HG02943 (cell line): ENCODE measurements around the gene MPV17L.
"Not testable (repeated sequence)": the region's sequence is repeated elsewhere in the genome, so short reads cannot be mapped to it uniquely, and the experiment has no call there.

ENCODE experiments used
- ATAC-seq: cut with Tn5 transposase; IDR thresholded peaks from one replicate; pipeline ENCODE4 v1.9.1; 2021; ENCODE audit warnings: mild to moderate bottlenecking, low read depth, moderate library complexity; ENCODE audit not compliant: unreplicated experiment

The MPV17L gene

DNA sequence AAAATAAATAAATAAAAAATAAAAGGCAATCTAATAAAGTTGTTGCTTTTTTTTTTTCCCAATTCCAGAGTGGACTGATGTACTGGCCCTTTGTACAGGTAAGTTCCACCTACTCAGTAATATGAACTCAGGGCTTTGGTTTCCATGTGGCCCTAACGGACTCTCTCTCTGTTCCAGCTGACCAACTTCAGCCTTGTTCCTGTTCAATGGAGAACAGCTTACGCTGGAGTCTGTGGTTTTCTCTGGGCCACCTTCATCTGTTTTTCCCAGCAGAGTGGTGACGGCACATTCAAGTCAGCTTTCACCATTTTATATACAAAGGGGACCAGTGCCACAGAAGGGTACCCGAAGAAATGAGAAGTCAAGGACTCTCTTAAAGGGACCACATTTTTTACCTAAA, 12.2 kb downstream of the MPV17L start:
- not testable (repeated sequence) for ATAC-seq

DNA sequence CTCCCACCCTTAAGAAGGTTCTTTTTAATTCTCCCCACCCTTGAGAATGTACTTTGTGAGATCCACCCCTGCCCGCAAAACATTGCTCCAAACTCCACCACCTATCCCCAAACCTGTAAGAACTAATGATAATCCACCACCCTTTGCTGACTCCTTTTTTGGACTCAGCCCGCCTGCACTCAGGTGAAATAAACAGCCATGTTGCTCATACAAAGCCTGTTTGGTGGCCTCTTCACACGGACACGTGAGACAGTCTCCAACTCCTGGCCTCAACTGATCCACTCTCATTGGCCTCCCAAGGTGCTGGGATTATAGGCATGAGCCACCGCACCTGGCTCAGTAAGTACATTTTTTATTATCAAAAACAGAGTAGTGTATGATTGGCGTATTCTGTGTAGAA, 13.9 kb downstream of the MPV17L start:
- ATAC-seq = not testable (repeated sequence)

DNA sequence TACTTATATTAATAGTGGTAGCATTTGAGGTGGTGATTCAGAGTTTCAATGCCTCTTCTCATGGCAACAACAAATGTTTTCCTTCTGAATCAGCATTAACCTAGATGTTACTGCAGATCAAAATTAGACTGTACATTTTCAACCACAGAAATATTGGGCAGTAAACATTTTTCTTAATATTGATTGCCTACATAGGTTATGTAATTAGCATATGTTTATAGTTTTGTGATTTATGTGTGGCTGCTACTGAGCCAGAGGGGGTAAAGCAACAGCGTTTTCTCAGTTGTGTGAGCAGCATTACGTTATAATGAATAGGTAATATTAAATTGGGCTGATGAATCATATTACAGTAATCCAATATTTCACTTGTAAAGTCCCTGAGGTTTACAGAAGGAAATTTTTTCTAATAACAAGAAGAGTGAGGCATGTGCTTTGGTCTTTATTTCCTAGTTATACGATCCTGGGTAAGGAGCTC, 20.0 kb downstream of the MPV17L start:
- no peak for ATAC-seq

DNA sequence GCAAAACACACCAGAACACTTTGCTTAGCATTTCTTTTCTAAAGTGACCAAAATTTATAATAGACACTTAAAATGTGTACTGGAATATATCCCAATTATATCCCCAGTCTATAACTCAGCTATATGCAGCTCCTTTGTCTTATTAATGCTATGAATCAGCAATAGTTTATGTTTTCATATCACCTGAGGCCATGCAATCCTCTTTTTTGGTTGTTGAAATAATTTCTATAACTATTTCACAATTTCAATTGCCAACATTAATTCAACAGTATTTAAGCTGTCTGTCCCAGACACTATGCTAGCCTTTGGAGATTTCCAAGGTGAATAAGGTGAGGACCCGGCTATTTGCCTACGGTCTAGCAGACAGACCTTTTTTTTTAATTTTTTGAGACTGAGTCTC, 21.6 kb downstream of the MPV17L start:
- no peak for ATAC-seq

DNA sequence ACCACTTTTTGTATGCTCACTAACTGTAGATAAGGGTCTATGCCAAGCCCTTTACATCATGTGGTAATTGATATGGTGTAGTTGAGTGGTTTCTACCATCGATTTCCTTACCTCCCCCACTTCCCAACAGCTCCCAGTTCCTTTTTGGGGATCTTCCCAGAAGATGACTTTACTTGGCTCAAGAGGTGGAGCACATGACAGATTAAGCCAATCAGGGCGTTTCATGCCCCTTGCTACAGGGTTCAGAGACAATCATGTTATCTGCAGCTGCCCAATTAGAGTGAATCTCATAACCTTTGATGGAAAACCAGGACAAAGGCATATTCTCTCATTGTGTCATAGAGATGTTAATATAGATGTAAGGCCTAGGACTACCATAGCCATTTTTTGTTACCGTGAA, 22.7 kb downstream of the MPV17L start:
- ATAC-seq = no peak

DNA sequence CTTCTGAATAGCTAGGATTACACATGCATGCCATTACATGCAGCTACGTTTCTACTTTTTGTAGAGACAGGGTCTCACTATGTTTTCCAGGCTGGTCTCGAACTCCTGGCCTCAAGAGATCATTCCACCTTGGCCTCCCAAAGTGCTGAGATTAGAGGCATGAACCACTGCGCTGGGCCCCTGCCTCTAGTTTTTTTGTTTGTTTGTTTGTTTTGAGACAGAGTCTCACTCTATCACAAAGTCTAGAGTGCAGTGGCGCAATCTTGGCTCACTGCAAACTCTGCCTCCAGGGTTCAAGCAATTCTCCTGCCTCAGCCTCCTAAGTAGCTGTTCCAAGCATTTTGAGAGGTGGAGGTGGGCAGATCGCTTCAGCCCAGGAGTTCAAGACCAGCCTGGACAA, 26.1 kb downstream of the MPV17L start:
- ATAC-seq = not testable (repeated sequence)

DNA sequence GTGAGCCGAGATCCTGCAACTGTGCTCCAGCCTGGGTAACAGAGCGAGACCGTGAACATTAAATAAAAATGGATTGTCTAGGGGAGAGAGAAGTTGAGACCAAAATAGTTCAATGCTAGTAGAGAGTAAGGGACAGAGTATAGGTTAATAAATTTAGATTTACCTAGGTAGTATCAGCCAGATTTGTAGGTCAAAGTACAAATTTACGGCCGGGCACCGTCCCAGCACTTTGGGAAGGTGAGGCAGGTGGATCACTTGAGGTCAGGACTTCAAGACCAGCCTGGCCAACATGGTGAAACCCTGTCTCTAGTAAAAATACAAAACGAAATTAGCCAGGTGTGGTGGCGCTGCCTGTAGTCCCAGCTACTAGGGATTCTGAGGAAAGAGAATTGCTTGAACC, 26.7 kb downstream of the MPV17L start:
- ATAC-seq = no peak

DNA sequence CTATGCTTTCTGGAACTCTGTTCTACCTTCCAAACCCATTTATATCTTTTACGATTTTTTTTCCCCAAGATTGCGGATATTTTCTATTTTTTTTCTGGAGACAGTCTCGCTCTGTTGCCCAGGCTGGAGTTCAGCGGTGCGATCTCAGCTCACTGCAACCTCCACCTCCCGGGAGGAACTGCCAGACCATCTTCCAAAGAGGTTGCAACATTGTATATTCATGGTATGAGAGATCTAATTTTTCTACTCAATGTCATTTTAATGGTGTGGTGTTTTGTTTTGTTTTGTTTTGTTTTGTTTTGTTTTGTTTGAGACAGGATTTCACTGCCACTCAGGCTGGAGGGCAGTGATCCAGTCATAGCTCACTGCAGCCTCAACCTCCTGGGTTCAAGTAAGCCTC, 30.3 kb downstream of the MPV17L start:
- no peak for ATAC-seq

DNA sequence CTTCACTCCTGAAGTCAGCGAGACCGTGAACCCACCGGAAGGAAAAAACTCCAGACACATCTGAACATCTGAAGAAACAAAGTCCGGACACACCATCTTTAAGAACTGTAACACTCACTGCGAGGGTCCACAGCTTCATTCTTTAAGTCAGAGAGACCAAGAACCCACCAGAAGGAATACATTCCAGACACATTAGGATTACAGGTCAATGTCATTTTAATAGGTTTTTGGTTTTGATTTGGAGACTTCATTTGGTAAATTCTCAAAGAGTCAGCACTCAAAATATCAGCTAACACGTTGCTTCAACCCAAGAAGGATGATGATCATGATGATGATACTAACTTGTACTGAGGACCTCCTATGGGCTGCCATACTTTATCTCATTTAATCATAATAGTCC, 31.2 kb downstream of the MPV17L start:
- no peak for ATAC-seq

DNA sequence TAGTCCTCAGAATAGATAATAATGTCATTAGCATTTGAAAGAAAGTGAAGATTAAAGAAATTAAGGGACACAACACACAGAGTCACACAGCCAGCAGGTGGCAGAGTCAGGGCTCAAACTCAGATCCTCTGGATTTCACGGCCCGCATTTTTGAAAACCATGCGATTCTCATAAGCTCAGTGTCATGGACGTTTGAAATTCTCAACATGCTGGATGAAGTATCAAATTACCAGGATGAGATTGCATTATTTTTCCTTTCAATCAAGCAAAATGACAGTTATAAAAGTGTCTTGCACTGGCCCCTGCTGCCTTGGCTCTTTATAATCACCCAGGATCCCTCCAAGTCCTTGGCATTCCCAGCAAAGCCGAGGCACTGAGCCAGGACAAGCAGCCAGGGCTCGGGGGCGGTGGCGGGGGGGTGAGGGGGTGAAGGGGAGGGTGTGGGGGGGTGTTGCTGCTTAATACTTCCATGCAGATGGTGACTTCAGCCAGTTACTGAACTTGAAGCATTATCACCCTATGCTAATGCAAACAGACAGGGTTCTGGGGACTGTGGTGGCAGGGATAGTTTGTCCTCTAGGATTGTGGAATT, 32.2 kb downstream of the MPV17L start:
- no peak for ATAC-seq

DNA sequence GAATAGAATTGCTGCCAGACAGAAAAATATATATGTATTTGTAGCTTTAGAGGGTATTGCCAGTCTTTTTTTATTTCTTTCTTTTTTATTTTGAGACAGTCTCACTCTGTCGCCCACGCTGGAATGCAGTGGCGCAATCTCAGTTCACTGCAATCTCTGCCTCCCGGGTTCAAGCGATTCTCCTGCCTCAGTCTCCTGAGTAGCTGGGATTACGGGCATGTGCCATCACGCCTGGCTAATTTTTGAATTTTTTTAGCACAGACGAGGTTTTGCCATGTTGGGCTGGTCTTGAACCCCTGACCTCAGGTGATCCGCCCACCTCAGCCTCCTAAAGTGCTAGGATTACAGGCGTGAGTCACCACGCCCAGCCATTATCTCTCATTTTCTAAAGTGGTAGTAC, 35.3 kb downstream of the MPV17L start:
- not testable (repeated sequence) for ATAC-seq

DNA sequence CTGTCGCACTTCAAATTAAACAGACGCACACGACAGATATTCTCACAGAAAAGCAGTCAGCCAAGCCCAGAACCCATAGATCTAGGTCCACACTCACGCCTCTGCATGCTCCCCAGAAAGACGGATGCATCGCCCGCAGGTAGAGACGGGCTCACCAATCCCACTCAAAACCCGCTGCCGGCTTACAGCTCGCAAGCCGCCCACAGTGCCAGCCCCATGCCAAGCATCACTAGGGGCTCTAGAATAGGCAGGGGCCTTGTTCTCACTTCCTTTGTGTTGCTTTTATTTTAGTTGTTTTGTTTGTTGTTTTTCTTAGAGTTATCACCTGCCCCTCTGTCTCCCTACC, 38.5 kb downstream of the MPV17L start:
- no peak for ATAC-seq

DNA sequence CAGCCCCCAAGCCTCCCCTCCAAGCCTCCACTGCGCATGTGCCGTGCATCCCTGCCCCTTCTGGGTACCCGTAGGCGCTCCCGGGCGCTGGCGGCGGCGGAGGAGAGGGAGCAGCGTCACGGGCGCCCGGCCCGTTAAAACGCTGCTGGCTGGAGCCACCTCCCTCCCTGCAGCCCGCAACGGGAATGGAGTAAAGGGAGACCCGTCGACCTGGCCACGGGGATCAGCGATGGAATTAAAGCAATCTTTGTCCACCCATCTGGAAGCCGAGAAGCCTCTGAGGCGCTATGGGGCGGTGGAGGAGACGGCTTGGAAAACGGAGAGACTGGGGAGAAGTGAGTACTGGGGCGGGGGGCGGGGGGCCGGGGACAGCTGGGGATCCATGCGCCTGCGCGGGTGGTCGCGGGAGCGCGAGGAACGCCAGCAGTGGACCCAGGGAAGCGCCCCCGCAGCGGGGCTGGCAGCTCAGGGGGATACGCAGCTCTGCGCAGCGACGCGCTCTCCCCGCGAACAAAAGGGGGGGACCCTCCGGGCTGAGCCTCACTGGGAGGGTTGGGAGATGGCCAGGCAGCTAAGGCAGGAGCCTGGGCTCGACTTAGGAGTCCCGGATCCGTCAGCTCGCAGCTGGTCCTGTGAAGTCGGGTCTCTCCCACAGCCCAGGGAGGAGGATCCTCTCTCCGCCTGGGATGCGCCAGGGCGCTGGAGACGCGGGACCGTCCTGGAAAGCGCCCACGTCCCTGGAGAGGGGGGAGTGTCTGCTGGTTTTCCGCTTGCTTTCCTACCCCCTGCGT, 39.1 kb downstream of the MPV17L start, which contains the start of gene BMERB1:
TSS of gene BMERB1 (plus strand) at position 164 of the 791 bp plus-strand sequence. CDS start at position 230, 66 bp downstream.
- no peak for ATAC-seq

DNA sequence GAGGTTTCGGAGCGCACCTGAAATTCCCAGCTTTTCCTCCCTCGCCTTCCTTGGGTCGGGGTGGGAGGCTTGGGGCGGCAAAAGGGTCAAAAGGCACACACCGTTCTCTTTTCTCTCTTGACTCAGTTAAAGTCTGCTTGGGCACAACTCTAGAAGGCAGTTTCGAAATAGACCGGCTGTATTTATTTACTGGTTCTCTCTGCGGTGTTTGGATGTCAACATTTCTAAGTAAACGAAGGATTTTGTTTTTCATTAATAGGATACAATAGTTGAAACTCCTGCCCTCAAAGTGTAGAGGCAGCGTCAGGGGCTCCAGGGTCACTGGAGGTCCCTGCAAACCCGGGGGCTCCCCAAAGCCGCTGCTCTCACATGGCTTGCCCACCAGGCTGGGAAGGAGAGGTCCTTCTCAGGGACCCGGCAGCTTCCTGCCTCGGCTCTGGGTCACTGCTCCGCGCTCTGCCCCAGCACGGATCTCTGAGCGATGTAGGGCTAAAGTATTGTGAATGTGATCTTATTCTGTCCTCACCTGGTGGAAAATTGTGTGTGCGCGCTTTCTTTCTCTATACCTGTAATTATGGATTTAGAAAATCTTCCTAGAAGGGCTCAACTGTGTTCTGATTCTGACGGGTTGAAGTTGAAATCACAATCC, 39.8 kb downstream of the MPV17L start:
- no peak for ATAC-seq

DNA sequence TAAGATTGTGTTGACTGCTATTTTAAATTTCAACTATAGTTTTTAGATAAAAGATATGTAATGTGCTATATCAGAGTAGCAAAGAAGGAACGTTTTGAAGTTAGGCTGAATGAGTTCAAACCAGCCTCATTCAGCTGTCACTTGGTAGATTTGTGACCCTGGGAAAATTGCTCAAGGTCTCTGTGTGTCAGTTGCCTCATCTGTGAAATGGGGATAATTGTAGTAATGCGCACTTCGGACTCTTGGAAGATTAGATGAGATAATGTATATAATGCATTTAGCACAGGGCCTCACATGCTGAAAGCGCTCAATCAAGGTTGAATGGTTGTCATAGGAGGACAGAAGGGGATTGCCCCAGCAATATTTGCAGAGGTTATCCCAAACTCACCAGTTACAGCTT, 43.5 kb downstream of the MPV17L start:
- ATAC-seq = no peak

DNA sequence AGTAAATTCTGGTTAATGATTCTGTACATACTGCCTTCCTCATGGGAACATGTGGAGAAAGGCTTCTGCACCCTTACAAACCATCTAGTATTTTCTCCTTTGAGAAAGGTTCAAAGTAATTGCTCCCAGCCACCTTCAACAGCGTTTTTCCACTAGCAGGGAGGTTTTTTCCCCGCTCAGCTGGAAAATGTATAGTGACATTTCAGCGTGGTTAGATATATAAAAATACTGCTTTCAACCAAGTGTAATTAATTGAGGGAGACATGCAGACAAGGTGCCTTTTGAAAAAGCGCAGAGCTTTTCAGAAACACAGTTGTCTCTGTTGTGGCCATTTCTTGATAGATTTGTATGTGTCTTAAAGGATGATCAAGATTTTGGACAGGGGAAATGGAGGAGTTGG, 44.0 kb downstream of the MPV17L start:
- ATAC-seq = no peak

DNA sequence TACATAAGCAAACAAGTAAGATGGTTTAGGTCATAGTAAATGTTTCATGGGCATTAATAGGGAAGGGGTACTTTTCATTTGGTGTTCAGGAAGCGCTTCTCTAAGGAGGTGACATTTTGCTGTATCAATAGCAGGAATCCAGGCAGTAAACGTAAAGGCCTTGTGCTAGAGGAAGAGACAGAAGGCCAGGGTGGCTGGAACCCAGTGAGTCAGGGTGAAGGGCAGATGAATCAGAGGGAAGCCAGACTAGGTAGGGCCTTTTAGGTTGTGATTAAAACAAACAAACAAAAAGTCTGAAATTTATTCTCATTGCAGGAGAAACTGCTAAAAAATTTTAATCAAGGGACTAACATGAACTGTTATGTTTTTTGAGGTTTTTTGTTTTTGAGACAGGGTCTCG, 45.3 kb downstream of the MPV17L start:
- no peak for ATAC-seq

DNA sequence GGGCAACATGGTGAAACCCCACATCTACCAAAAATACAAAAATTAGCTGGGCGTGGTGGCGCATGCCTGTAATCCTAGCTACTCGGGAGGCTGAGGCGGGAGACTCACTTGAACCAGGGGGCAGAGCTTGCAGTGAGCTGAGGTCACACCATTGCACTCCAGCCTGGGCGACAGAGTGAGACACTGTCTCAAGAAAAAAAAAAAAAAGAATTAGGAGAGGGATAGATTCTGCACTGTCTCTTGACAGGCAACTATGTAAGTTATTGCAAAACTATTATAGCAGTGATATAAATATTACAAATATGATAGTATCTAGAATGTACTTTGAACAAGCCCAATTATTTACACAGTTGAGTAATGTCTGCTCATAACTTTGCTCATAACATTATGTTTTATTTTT, 46.6 kb downstream of the MPV17L start:
- ATAC-seq = not testable (repeated sequence)

DNA sequence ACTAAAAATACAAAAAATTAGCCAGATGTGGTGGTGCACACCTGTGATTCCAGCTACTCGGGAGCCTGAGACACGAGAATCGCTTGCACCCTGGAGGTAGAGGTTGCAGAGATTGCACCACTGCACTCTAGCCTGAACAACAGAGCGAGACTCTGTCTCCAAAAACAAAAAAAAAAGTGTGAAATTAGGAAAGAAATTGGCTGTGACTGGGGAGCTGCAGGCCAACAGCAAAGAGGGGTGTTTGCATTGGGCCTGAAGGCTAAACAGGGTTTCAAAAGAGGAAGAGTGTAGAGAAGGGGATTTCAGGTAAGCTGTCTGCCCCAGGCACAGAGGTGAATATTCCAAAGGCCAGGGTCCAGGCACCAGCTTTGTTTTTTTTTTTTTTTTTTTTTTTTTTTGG, 48.2 kb downstream of the MPV17L start:
- ATAC-seq = no peak

DNA sequence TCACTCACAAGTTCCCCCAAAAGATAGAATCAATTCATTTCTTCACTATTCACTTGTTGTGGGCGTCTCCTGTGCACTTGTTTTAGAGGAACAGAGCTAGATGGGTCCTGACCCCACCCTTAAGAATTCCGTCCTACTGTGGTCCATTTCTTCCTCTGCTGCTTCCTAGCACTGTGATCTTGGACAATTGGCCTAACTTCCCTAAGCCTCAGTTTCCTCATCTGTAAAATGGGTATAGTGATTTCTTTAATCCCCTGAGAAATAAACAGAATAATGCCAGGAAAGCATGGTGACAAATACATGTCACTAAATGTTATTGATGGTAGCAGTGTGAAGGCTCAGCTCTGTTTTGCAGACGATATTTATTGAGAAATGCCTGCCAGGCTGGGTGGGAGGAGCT, 48.7 kb downstream of the MPV17L start:
- no peak for ATAC-seq

DNA sequence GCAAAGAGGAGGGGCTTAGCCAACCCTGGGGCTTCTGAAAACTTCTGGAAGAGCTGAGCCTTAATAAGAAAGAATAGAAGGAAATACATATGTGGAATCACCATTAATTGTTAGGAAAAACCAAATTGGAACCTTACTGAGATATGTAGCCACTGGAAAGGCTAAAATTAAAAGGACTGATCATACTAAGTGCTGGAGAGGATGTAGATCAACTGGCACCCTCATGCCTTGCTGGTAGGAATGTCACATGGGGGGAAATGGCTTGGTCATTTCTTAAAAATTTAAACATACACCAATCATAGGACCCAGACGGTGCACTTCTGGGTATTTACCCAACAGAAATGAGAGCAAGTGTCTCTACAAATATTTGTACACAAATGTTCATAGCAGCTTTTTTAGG, 49.9 kb downstream of the MPV17L start:
- no peak for ATAC-seq

DNA sequence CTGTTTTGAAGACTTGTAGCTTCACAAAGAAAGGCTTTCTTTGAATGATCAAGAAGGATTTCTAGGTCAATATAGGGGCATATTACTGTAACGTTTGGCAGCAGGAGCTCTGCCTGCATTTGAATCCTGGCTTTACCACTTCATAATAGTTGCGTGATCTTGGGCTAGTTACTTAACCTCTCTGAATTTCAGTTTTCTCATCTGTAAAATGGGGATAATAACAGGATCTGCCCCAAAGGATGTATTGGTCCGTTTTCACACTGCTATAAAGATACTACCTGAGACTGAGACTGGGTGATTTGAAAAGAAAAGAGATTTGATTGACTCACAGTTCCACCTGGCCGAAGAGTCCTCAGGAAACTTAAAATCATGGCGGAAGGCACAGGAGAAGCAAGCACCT, 51.3 kb downstream of the MPV17L start:
- ATAC-seq = no peak
